HepG2 (cell line): ENCODE data around the gene ADM5. TPM values are rescaled to one million over a fixed set of nuclear protein-coding genes. Genes with fewer than 3 reads are reported as not detected.

Experiments
- ATAC-seq: fragments of 200-7000 bp; cut with Tn5 transposase; 3 replicates; pipeline ENCODE4 v1.9.1; 2020; ENCODE audit warnings: mild to moderate bottlenecking, moderate library complexity
- BruUV-seq: library from RNA; stranded (reverse); fragments of 400-500 nt; replicated peaks from 2 replicates; lab custom pipeline; 2021; lab: Mats Ljungman, UMichigan
- CTCF ChIA-PET: fragments of 300-600 bp; formaldehyde crosslinking; extraction: SDS; loops from one replicate; lab custom pipeline; 2021; ENCODE audit warnings: low total read pairs, inconsistent platforms, low intra/inter-chr PET ratio; lab: Yijun Ruan, JAX
- POLR2A ChIA-PET: fragments of 350-600 bp; sonication (Branson Sonifier 250); formaldehyde crosslinking; loops from one replicate; lab custom pipeline; 2020; ENCODE audit warnings: antibody characterized with exemption, inconsistent platforms; lab: Yijun Ruan, JAX
- DNase-seq: peaks from one replicate; pipeline ENCODE4 v3.0.0-alpha.2; 2015; ENCODE audit warnings: low spot score
- FAIRE-seq: peaks from 3 replicates; lab custom pipeline; 2011; peaks lifted over from hg19 to GRCh38; lab: Jason Lieb, UNC
- H2AFZ ChIP-seq: one replicate; pipeline ENCODE4 v1.6.1; 2011; ENCODE audit warnings: low read length, inconsistent platforms
- H3K27ac ChIP-seq: fragments of 300-600 bp; 3 replicates; pipeline ENCODE4 v1.8.0; 2011; ENCODE audit warnings: mixed run types, mild to moderate bottlenecking, mixed read lengths, low read length, inconsistent platforms; ENCODE audit not compliant: insufficient read depth; ENCODE audit errors: extremely low read length
- H3K27me3 ChIP-seq, 2 experiments: fragments of 200-600 bp in 1 of 2; 2 replicates in 1 of 2; 3 replicates in 1 of 2; pipeline versions ENCODE4 v1.6.0 to v1.8.0; 2011; ENCODE audit warnings: low read length in 2 of 2, mild to moderate bottlenecking in 2 of 2, moderate library complexity in 2 of 2, inconsistent platforms in 1 of 2; ENCODE audit not compliant: insufficient read depth in 2 of 2, control insufficient read depth in 1 of 2
- H3K36me3 ChIP-seq, 2 experiments: fragments of 200-600 bp in 1 of 2; replicated peaks in 1 of 2; 2 replicates in 1 of 2; 3 replicates in 1 of 2; pipeline versions ENCODE4 v1.5.1 to v1.8.0; 2011; ENCODE audit warnings: low read length in 2 of 2, inconsistent platforms in 1 of 2; ENCODE audit not compliant: insufficient read depth in 2 of 2, control insufficient read depth in 1 of 2
- H3K4me1 ChIP-seq: 2 replicates; pipeline ENCODE4 v1.5.1; 2012; ENCODE audit warnings: low read length, inconsistent platforms; ENCODE audit not compliant: insufficient read depth
- H3K4me2 ChIP-seq: 2 replicates; pipeline ENCODE4 v1.6.0; 2011; ENCODE audit warnings: low read depth, low read length, inconsistent platforms
- H3K4me3 ChIP-seq, 3 experiments: fragments of 200-600 bp in 1 of 3; sonication (generic), shearing (Covaris generic) in 1 of 3; replicated peaks in 1 of 3; 2 replicates each; pipeline ENCODE4 v1.5.1; 2011 to 2016; ENCODE audit warnings: low read length in 3 of 3, inconsistent platforms in 2 of 3, low read depth in 2 of 3, mild to moderate bottlenecking in 2 of 3, control low read depth in 1 of 3, mixed read lengths in 1 of 3; ENCODE audit not compliant: insufficient read depth in 1 of 3
- H3K79me2 ChIP-seq: one replicate; pipeline ENCODE4 v1.6.1; 2011; ENCODE audit warnings: low read length, inconsistent platforms; ENCODE audit not compliant: insufficient read depth
- H3K9ac ChIP-seq: 2 replicates; pipeline ENCODE4 v1.6.0; 2011; ENCODE audit warnings: mild to moderate bottlenecking, low read depth, low read length, inconsistent platforms; ENCODE audit not compliant: insufficient read depth
- H3K9me3 ChIP-seq: 2 replicates; pipeline ENCODE4 v1.5.1; 2012; ENCODE audit warnings: mild to moderate bottlenecking, low read length
- H4K20me1 ChIP-seq: 2 replicates; pipeline ENCODE4 v1.6.0; 2011; ENCODE audit warnings: inconsistent platforms, mild to moderate bottlenecking, low read length, moderate library complexity; ENCODE audit not compliant: insufficient read depth
- ATF2 ChIP-seq: sonication (generic); formaldehyde crosslinking; IDR thresholded peaks from 2 replicates; pipeline ENCODE4 v1.4.0; 2020; ENCODE audit warnings: missing genetic modification reagents
- GATA4 ChIP-seq: sonication (generic); IDR thresholded peaks from 2 replicates; pipeline ENCODE4 v1.6.1; 2016; ENCODE audit warnings: antibody characterized with exemption, low read depth, borderline replicate concordance
- GFI1 ChIP-seq: sonication (generic); formaldehyde crosslinking; IDR thresholded peaks from 2 replicates; pipeline ENCODE4 v1.5.0; 2020; ENCODE audit warnings: missing genetic modification reagents, mild to moderate bottlenecking, borderline replicate concordance
- HOMEZ ChIP-seq: IDR thresholded peaks from 2 replicates; pipeline ENCODE4 v1.6.1; 2016; ENCODE audit warnings: low read depth
- KDM3A ChIP-seq: IDR thresholded peaks from 2 replicates; pipeline ENCODE4 v1.6.1; 2018; ENCODE audit warnings: low read depth, missing compliant biosample characterization
- MAZ ChIP-seq, 2 experiments: sonication (generic) in 1 of 2; formaldehyde crosslinking in 1 of 2; IDR thresholded peaks; 2 replicates each; pipeline versions ENCODE4 v1.5.0 to v1.6.1; 2012 to 2020; ENCODE audit warnings: low read depth in 2 of 2, mild to moderate bottlenecking in 2 of 2, borderline replicate concordance in 1 of 2, improper control_type of control experiment in 1 of 2, low read length in 1 of 2, missing genetic modification reagents in 1 of 2, moderate library complexity in 1 of 2
- MXI1 ChIP-seq: IDR thresholded peaks from 3 replicates; pipeline ENCODE4 v1.6.1; 2012; ENCODE audit warnings: low read depth, low read length, inconsistent platforms, borderline replicate concordance
- RBM39 ChIP-seq: fragments of 200-400 bp; formaldehyde crosslinking; IDR thresholded peaks from one replicate; pipeline ENCODE4 v1.6.1; 2018; ENCODE audit warnings: antibody characterized with exemption, mild to moderate bottlenecking, low read depth, low read length; ENCODE audit not compliant: poor library complexity, severe bottlenecking
- SALL1 ChIP-seq: sonication (generic); formaldehyde crosslinking; IDR thresholded peaks from 2 replicates; pipeline ENCODE4 v1.8.0; 2022; ENCODE audit warnings: mild to moderate bottlenecking, missing genetic modification reagents
- SKI ChIP-seq: fragments of 450-650 bp; IDR thresholded peaks from one replicate; pipeline ENCODE4 v1.6.1; 2018; ENCODE audit warnings: mild to moderate bottlenecking; ENCODE audit not compliant: partially characterized antibody
- TEAD3 ChIP-seq: optimal IDR thresholded peaks from 2 replicates; pipeline ENCODE3; 2016; ENCODE audit warnings: borderline replicate concordance
- YY1 ChIP-seq: IDR thresholded peaks from 2 replicates; pipeline ENCODE4 v1.6.1; 2011; ENCODE audit warnings: low read length, low read depth, moderate library complexity, mild to moderate bottlenecking; ENCODE audit not compliant: insufficient read depth, insufficient replicate concordance
- ZFY ChIP-seq: sonication (generic); formaldehyde crosslinking; IDR thresholded peaks from 2 replicates; pipeline ENCODE4 v1.4.0; 2020; ENCODE audit warnings: missing genetic modification reagents
- ZNF556 ChIP-seq: sonication (generic); formaldehyde crosslinking; IDR thresholded peaks from 2 replicates; pipeline ENCODE4 v1.4.0; 2020; ENCODE audit warnings: mild to moderate bottlenecking, missing genetic modification reagents, borderline replicate concordance
- ZNF775 ChIP-seq: sonication (generic); formaldehyde crosslinking; IDR thresholded peaks from 2 replicates; pipeline ENCODE4 v1.4.0; 2020; ENCODE audit warnings: missing genetic modification reagents, mild to moderate bottlenecking, moderate library complexity, borderline replicate concordance
- WGBS: methylation state at CpG from one replicate; pipeline ENCODE4 v1.1.6; 2017; ENCODE audit warnings: low lambda C conversion rate; 5-methylcytosine and 5-hydroxymethylcytosine counted together
- in situ Hi-C: cut with HindIII; loops from 2 replicates; pipeline ENCODE4 v1.10.0; 2017; ENCODE audit warnings: low pct_unique_long_range_greater_than_20kb; ENCODE audit not compliant: extremely low pct_ligation_motif_present
- intact Hi-C: fragments of 100-400 bp; cut with micrococcal nuclease; formaldehyde crosslinking; loops from one replicate; pipeline ENCODE4 v1.10.0; 2022; ENCODE audit not compliant: unreplicated experiment
- polyA plus RNA-seq, 8 experiments: library from polyadenylated mRNA; depleted of rRNA in 3 of 8; stranded (reverse) in 7 of 8; unstranded in 1 of 8; fragments of >200 nt; fragmentation: Illumina TruSeq in 4 of 8; extraction: Trizol in 4 of 8; gene quantifications; 2 replicates each; pipeline versions ENCODE4 v1.2.1 to v1.2.3, GENCODE V29; 2011 to 2016; ENCODE audit warnings: low read depth in 4 of 8, missing spikeins in 1 of 8, mixed read lengths in 1 of 8; ENCODE audit not compliant: insufficient read depth in 1 of 8
- total RNA-seq, 5 experiments: library from RNA; depleted of rRNA; stranded (reverse); fragments of >200 nt; fragmentation: Illumina TruSeq; extraction: Trizol; gene quantifications; 2 replicates each; pipeline ENCODE4 v1.2.3, GENCODE V29; 2016; ENCODE audit warnings: low read depth in 1 of 5
- TF ChIP-seq, protein P1 (sequence below): sonication (generic); formaldehyde crosslinking; IDR thresholded peaks from 2 replicates; pipeline ENCODE4 v1.4.0; 2020; ENCODE audit warnings: missing genetic modification reagents

The ADM5 gene
- total and polyA plus RNA-seq, 2 of the 13 experiments (the other 11 are each of a cell fraction or from before 2014, with no cell fraction given): 2.7 to 4.1 TPM

DNA sequence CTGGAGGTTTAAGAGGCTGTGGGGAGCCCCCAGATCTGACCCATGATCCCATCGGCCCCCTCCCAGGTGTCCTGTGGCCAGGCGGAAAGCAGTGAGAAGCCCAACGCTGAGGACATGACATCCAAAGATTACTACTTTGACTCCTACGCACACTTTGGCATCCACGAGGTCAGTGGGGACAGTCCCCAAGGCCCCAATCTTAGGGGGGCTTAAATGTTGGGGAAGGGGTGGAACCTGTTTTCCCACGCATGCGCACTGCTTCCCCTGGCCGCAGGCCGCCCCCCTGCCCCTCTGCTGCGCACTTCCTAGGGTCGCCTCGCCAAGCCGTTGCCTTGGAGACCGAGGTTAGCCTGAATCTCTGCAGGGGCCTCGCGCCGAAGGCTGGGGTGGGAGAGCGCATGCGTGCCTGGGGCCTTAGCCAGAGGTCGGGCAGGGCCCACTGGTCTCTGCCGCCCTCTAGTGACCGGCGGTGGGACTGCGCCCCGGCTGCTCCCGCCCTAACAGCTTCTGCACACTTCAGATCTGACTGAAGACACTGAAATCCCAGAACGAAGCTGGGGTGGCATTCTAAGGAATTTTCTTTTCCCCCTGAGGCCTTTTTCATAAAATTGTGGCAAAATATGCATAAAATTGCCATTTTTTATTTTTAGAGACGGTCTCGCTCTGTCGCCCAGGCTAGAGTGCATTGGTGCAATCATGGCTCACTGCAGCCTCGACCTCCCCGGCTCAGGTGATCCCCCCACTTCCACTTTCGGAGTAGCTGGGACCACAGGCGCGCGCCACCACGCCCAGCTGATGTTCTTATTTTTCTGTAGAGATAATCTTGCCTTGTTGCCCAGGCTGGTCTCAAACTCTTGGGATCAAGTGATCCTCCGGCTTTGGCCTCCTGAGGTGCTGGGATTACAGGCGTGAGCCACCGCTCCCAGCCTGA, 8.7 kb upstream of the ADM5 start:
- ChIA-PET CTCF (interaction anchor here (0.9 to 1.5 kb wide), 2 partner anchors 9 to 110 kb away, joined by 3 to 5 read pairs; no protein-coding TSS in a partner anchor), POLR2A (interaction anchor here (1.6 kb wide), 1 partner anchor 185 kb away, joined by 5 read pairs; the partner anchor contains the start of gene RPS11)
- no TSS peak for BruUV-seq
- Histone ChIP-seq H3K27me3 (no peaks in the 10 kb centered on the region), H3K36me3 (peaks cover 19 to 48% of the 10 kb centered on the region in 2 experiments), H3K4me1 (peaks cover 39% of the 10 kb centered on the region), H3K27ac (peak overlapping the region; percentile 49), H4K20me1 (peaks cover 40% of the 10 kb centered on the region), H3K4me2 (peak overlapping the region; percentile 34), H3K4me3 (no peak overlapping the region; a peak in 1 of 6 replicates), H3K79me2 (peaks cover 42% of the 10 kb centered on the region), H3K9me3 (no peaks in the 10 kb centered on the region), H2AFZ (no peak overlapping the region), H3K9ac (no peak overlapping the region)
- in situ Hi-C loops: no loop called here
- DNase-seq (peak; percentile 70), ATAC-seq (peak; percentile 7), FAIRE-seq (peak; percentile 71)
- intact Hi-C loops: no loop called here
- whole genome bisulfite sequencing: 86% methylated on average over 20 of the region's 40 CpGs
- peak; percentile 55; the same call in 1 of the 2 replicates for TF ChIP-seq ZFY (CRISPR knock-in tag)
- TF ChIP-seq MAZ (IDR thresholded peaks at IDR 0.05; ENCODE audit: borderline replicate concordance, low read depth, low read length): peak; percentile 10; the same call in 1 of the 2 replicates
- TF ChIP-seq MAZ (CRISPR knock-in tag; IDR thresholded peaks at IDR 0.05; ENCODE audit: low read depth): no peak
- TF ChIP-seq HOMEZ (CRISPR knock-in tag): 0 out of 2 replicates have a peak, but pooled peaks have one; percentile 21
- TF ChIP-seq YY1: no peak
- 0 out of 2 replicates have a peak, but pooled peaks have one; percentile 40 for TF ChIP-seq KDM3A
- peak; percentile 44; the same call in 1 of the 2 replicates for TF ChIP-seq SALL1 (CRISPR knock-in tag)
- TF ChIP-seq GFI1 (CRISPR knock-in tag): peak; percentile 72; the same call in 1 of the 2 replicates
- peak; percentile 39 for TF ChIP-seq TEAD3 (CRISPR knock-in tag)
- no peak for TF ChIP-seq ATF2
- TF ChIP-seq SKI: no peak
- 0 out of 2 replicates have a peak, but pooled peaks have one; percentile 38 for TF ChIP-seq ZNF556 (CRISPR knock-in tag)
- TF ChIP-seq MXI1: peak; percentile 67; the same call in 2 of the 3 replicates
- TF ChIP-seq, protein P1, sequence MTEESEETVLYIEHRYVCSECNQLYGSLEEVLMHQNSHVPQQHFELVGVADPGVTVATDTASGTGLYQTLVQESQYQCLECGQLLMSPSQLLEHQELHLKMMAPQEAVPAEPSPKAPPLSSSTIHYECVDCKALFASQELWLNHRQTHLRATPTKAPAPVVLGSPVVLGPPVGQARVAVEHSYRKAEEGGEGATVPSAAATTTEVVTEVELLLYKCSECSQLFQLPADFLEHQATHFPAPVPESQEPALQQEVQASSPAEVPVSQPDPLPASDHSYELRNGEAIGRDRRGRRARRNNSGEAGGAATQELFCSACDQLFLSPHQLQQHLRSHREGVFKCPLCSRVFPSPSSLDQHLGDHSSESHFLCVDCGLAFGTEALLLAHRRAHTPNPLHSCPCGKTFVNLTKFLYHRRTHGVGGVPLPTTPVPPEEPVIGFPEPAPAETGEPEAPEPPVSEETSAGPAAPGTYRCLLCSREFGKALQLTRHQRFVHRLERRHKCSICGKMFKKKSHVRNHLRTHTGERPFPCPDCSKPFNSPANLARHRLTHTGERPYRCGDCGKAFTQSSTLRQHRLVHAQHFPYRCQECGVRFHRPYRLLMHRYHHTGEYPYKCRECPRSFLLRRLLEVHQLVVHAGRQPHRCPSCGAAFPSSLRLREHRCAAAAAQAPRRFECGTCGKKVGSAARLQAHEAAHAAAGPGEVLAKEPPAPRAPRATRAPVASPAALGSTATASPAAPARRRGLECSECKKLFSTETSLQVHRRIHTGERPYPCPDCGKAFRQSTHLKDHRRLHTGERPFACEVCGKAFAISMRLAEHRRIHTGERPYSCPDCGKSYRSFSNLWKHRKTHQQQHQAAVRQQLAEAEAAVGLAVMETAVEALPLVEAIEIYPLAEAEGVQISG (CRISPR knock-in tag): peak; percentile 89
- peak; percentile 51 for TF ChIP-seq RBM39
- no peak for TF ChIP-seq GATA4
- TF ChIP-seq ZNF775: no peak
